HEK293 (cell line): Measurements from ENCODE around the gene TRMT10A.

Experiments
- GLI4 ChIP-seq: fragments of 450-650 bp; formaldehyde crosslinking; IDR thresholded peaks from 2 replicates; pipeline ENCODE4 v1.5.1; 2016; ENCODE audit warnings: missing biosample characterization, missing genetic modification characterization
- YY1 ChIP-seq: fragments of 450-650 bp; formaldehyde crosslinking; IDR thresholded peaks from 2 replicates; pipeline ENCODE4 v1.5.1; 2018; ENCODE audit warnings: missing biosample characterization, missing genetic modification characterization
- ZBTB1 ChIP-seq: fragments of 450-650 bp; formaldehyde crosslinking; IDR thresholded peaks from 2 replicates; pipeline ENCODE4 v1.5.1; 2016; ENCODE audit warnings: missing biosample characterization, missing genetic modification characterization
- ZEB2 ChIP-seq: fragments of 450-650 bp; formaldehyde crosslinking; IDR thresholded peaks from 2 replicates; pipeline ENCODE4 v1.5.1; 2016; ENCODE audit warnings: missing biosample characterization, missing genetic modification characterization
- ZFP41 ChIP-seq: fragments of 450-650 bp; formaldehyde crosslinking; IDR thresholded peaks from 2 replicates; pipeline ENCODE4 v1.5.1; 2016; ENCODE audit warnings: missing biosample characterization, missing genetic modification characterization, borderline replicate concordance
- ZNF138 ChIP-seq: fragments of 450-650 bp; formaldehyde crosslinking; IDR thresholded peaks from 2 replicates; pipeline ENCODE4 v1.5.1; 2016; ENCODE audit warnings: missing biosample characterization, missing genetic modification characterization, borderline replicate concordance
- ZNF19 ChIP-seq: fragments of 450-650 bp; formaldehyde crosslinking; IDR thresholded peaks from 2 replicates; pipeline ENCODE4; 2016; ENCODE audit warnings: missing biosample characterization, missing genetic modification characterization, low read depth
- ZNF280D ChIP-seq: fragments of 450-650 bp; formaldehyde crosslinking; IDR thresholded peaks from 2 replicates; pipeline ENCODE4 v1.5.1; 2016; ENCODE audit warnings: missing biosample characterization, missing genetic modification characterization
- ZNF423 ChIP-seq: fragments of 450-650 bp; formaldehyde crosslinking; IDR thresholded peaks from 2 replicates; pipeline ENCODE4 v1.5.1; 2016; ENCODE audit warnings: missing biosample characterization, missing genetic modification characterization
- ZNF707 ChIP-seq: fragments of 450-650 bp; formaldehyde crosslinking; IDR thresholded peaks from 2 replicates; pipeline ENCODE4 v1.5.1; 2016; ENCODE audit warnings: missing biosample characterization, missing genetic modification characterization
- TF ChIP-seq, protein P1 (sequence below): fragments of 450-650 bp; formaldehyde crosslinking; IDR thresholded peaks from 2 replicates; pipeline ENCODE4 v1.5.1; 2016; ENCODE audit warnings: missing biosample characterization, missing genetic modification characterization
- TF ChIP-seq, protein P2 (sequence below): fragments of 450-650 bp; IDR thresholded peaks from 2 replicates; pipeline ENCODE4 v1.5.1; 2018; ENCODE audit warnings: missing biosample characterization, missing genetic modification characterization
- TF ChIP-seq, protein P3 (sequence below): fragments of 450-650 bp; formaldehyde crosslinking; IDR thresholded peaks from 2 replicates; pipeline ENCODE4; 2016; ENCODE audit warnings: missing biosample characterization, missing genetic modification characterization

- TF ChIP-seq, protein P1, sequence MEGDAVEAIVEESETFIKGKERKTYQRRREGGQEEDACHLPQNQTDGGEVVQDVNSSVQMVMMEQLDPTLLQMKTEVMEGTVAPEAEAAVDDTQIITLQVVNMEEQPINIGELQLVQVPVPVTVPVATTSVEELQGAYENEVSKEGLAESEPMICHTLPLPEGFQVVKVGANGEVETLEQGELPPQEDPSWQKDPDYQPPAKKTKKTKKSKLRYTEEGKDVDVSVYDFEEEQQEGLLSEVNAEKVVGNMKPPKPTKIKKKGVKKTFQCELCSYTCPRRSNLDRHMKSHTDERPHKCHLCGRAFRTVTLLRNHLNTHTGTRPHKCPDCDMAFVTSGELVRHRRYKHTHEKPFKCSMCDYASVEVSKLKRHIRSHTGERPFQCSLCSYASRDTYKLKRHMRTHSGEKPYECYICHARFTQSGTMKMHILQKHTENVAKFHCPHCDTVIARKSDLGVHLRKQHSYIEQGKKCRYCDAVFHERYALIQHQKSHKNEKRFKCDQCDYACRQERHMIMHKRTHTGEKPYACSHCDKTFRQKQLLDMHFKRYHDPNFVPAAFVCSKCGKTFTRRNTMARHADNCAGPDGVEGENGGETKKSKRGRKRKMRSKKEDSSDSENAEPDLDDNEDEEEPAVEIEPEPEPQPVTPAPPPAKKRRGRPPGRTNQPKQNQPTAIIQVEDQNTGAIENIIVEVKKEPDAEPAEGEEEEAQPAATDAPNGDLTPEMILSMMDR (tag by site-specific recombination), result no peak
- TF ChIP-seq ZNF19 (tag by site-specific recombination) (no peak), ZEB2 (tag by site-specific recombination) (no peak), ZFP41 (tag by site-specific recombination) (no peak), ZNF138 (tag by site-specific recombination) (no peak), ZNF707 (no peak), ZBTB1 (tag by site-specific recombination) (no peak), GLI4 (tag by site-specific recombination) (no peak), YY1 (tag by site-specific recombination) (no peak), ZNF423 (tag by site-specific recombination) (no peak), ZNF280D (tag by site-specific recombination) (no peak)
- TF ChIP-seq, protein P2, sequence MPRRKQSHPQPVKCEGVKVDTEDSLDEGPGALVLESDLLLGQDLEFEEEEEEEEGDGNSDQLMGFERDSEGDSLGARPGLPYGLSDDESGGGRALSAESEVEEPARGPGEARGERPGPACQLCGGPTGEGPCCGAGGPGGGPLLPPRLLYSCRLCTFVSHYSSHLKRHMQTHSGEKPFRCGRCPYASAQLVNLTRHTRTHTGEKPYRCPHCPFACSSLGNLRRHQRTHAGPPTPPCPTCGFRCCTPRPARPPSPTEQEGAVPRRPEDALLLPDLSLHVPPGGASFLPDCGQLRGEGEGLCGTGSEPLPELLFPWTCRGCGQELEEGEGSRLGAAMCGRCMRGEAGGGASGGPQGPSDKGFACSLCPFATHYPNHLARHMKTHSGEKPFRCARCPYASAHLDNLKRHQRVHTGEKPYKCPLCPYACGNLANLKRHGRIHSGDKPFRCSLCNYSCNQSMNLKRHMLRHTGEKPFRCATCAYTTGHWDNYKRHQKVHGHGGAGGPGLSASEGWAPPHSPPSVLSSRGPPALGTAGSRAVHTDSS (tag by site-specific recombination), result no peak
- TF ChIP-seq, protein P3, sequence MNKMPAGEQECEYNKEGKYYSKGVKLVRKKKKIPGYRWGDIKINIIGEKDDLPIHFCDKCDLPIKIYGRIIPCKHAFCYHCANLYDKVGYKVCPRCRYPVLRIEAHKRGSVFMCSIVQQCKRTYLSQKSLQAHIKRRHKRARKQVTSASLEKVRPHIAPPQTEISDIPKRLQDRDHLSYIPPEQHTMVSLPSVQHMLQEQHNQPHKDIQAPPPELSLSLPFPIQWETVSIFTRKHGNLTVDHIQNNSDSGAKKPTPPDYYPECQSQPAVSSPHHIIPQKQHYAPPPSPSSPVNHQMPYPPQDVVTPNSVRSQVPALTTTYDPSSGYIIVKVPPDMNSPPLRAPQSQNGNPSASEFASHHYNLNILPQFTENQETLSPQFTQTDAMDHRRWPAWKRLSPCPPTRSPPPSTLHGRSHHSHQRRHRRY (tag by site-specific recombination), result no peak
Observed at GRCh38 chr4:99608417-99608816, 44.6 kb upstream of the TRMT10A start.
